Ishikawa (cell line): ENCODE results near the gene TMPRSS6.

Experiments used
- CREB1 ChIP-seq: IDR thresholded peaks from 2 replicates; pipeline ENCODE4 v1.6.1; 2012; ENCODE audit warnings: low read depth
- EP300 ChIP-seq: IDR thresholded peaks from 2 replicates; pipeline ENCODE4 v1.6.1; 2012; ENCODE audit warnings: borderline replicate concordance
- REST ChIP-seq: IDR thresholded peaks from 2 replicates; pipeline ENCODE4 v1.6.1; 2012; ENCODE audit warnings: low read depth, mild to moderate bottlenecking
- USF1 ChIP-seq: IDR thresholded peaks from 2 replicates; pipeline ENCODE4 v1.6.1; 2012
- YY1 ChIP-seq: IDR thresholded peaks from 2 replicates; pipeline ENCODE4 v1.6.1; 2012; ENCODE audit warnings: low read depth
- ZBTB7A ChIP-seq: IDR thresholded peaks from 2 replicates; pipeline ENCODE4 v1.6.1; 2012; ENCODE audit warnings: low read depth

GRCh38 chr22:37062702-37063381 is 46.7 kb downstream of the TMPRSS6 start:
- TF ChIP-seq YY1 (no peak), REST (no peak), USF1 (no peak), EP300 (no peak), CREB1 (no peak), ZBTB7A (no peak)
